Midbrain (tissue), 1 donor: ENCODE results near the gene DNAJC3.
"Not testable (repeated sequence)": the region's sequence is repeated elsewhere in the genome, so short reads cannot be mapped to it uniquely, and the experiment has no call there.

Experiments
- DNase-seq: peaks from one replicate; lab custom pipeline; 2025; lab: John Stamatoyannopoulos, UW

Gene DNAJC3

GRCh38 chr13:95716231-95716630 is 39.3 kb downstream of the DNAJC3 start:
- no peak for DNase-seq

GRCh38 chr13:95722241-95722640 is 45.3 kb downstream of the DNAJC3 start:
- no peak for DNase-seq

- no peak for DNase-seq
Measured at GRCh38 chr13:95723438-95723837, 46.5 kb downstream of the DNAJC3 start.

- DNase-seq, result no peak
Measured at GRCh38 chr13:95724252-95724651, 47.3 kb downstream of the DNAJC3 start.

GRCh38 chr13:95726876-95727275 is 49.9 kb downstream of the DNAJC3 start:
- DNase-seq, result no peak

- no peak for DNase-seq
Measured at GRCh38 chr13:95728957-95729356, 52.0 kb downstream of the DNAJC3 start.

- no peak for DNase-seq
Measured at GRCh38 chr13:95734124-95734523, 57.2 kb downstream of the DNAJC3 start.

- not testable (repeated sequence) for DNase-seq
Measured at GRCh38 chr13:95740071-95740978, 63.4 kb downstream of the DNAJC3 start.

GRCh38 chr13:95740979-95741320 is 64.0 kb downstream of the DNAJC3 start:
- no peak for DNase-seq

GRCh38 chr13:95741584-95742563 is 64.9 kb downstream of the DNAJC3 start:
- no peak for DNase-seq

GRCh38 chr13:95743192-95743591 is 66.3 kb downstream of the DNAJC3 start:
- no peak for DNase-seq

- DNase-seq, result no peak
Measured at GRCh38 chr13:95745289-95745688, 68.3 kb downstream of the DNAJC3 start.

- no peak for DNase-seq
Measured at GRCh38 chr13:95745752-95746151, 68.8 kb downstream of the DNAJC3 start.

- DNase-seq, result no peak
Measured at GRCh38 chr13:95749545-95749944, 72.6 kb downstream of the DNAJC3 start.

- no peak for DNase-seq
Measured at GRCh38 chr13:95752677-95753076, 75.7 kb downstream of the DNAJC3 start.

- DNase-seq, result no peak
Measured at GRCh38 chr13:95754069-95754468, 77.1 kb downstream of the DNAJC3 start.

GRCh38 chr13:95756072-95756471 is 79.1 kb downstream of the DNAJC3 start:
- no peak for DNase-seq

- DNase-seq, result peak; percentile 31
Measured at GRCh38 chr13:95762626-95763025, 85.7 kb downstream of the DNAJC3 start.

- DNase-seq, result no peak
Measured at GRCh38 chr13:95763601-95764000, 86.7 kb downstream of the DNAJC3 start.

GRCh38 chr13:95771905-95772304 is 95.0 kb downstream of the DNAJC3 start:
- no peak for DNase-seq

GRCh38 chr13:95779522-95779921 is 102.6 kb downstream of the DNAJC3 start:
- DNase-seq, result no peak

- DNase-seq, result no peak
Measured at GRCh38 chr13:95781016-95781415, 104.1 kb downstream of the DNAJC3 start.

- DNase-seq, result not testable (repeated sequence)
Measured at GRCh38 chr13:95781940-95782339, 105.0 kb downstream of the DNAJC3 start.
